Stimulated activated naive CD8-positive, alpha-beta T cell treated with anti-CD3 and anti-CD28 coated beads, Interleukin-15, Interleukin-2, amounts not matched to agents 100 U/mL and 50 U/mL, for 24 hours (primary cell): Measurements from ENCODE around the gene FAM229A.

Experiments
- ATAC-seq: fragments of 150-1000 bp; cut with Tn5 transposase; one replicate; pipeline ENCODE4 v1.10.0; 2021
- DNase-seq: peaks from one replicate; pipeline ENCODE4 v3.0.0; 2021

FAM229A gene

GRCh38 chr1:32349211-32349708, 13.0 kb downstream of the FAM229A start:
- ATAC-seq, result no peak
- DNase-seq, result no peak

- ATAC-seq (no peak), DNase-seq (no peak)
Observed at GRCh38 chr1:32346532-32347157, 15.6 kb downstream of the FAM229A start.

GRCh38 chr1:32345289-32345827, 16.9 kb downstream of the FAM229A start:
- DNase-seq, result no peak
- ATAC-seq, result no peak

DNA sequence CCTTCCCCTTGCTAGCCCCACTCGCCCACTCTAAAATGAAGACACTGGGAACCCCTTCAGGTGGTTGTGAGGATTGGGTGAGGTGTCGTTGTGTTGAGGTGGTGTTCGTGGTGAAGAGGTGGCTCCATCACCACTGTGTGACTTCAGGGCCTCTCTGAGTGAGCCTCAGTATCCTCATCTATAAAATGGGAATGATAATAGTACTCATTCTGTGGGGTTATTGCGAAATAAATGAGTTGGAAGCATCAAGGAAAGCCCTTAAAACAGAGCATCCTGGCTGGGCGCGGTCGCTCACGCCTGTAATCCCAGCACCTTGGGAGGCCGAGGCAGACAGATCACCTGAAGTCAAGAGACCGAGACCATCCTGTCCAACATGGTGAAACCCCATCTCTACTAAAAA, 19.6 kb downstream of the FAM229A start:
- no peak for ATAC-seq
- DNase-seq, result no peak

DNA sequence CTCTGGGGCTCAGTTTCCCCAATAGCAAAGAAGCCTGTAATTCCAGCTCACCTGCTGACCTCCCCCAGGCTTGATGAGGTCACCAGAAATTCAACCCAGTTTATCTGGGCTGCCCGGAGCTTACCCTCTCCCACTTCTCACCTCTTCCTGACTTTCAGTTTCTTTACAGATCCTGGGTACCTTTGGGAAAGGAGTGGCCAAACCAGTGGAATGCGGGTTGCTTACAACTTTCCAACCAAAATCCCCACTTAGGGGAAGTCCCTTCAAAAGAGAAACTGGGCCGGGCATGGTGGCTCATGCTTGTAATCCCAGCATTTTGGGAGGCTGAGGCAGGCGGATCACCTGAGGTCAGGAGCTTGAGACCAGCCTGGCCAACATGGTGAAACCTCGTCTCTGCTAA, 20.3 kb downstream of the FAM229A start:
- no peak for DNase-seq
- no peak for ATAC-seq

GRCh38 chr1:32341186-32341757, 21.0 kb downstream of the FAM229A start:
- no peak for ATAC-seq
- no peak for DNase-seq

DNA sequence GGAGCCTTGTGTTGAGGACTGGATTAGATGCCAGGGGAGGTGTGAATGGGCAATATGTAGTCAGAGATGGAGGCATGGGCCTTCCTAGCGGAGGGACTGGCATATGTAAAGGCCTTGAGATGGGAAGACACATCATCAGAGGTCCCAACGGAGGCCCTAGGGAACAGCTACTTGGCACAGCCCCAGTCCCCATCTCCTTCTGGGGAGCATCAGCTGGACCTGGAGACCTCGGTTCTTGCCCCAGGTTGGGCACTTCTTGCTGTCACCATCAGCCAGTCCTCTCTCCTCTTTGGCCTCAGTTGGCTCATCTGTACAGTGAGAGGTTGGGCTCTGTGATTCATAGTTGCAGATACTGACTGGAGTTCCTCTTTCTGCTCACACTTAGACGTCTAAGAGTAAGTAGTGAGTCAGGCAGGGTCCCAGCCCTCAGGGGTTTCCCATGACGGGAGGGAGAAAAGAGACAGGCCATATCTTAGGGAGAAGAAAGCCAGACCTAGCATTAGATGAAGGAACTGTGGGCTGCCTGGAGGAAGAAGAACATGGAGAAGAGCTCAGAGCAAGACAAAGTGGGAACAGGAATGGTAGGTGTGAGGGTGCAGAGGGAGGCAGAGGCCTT, 22.8 kb downstream of the FAM229A start:
- DNase-seq (peak; percentile 52), ATAC-seq (peak; percentile 74)

DNA sequence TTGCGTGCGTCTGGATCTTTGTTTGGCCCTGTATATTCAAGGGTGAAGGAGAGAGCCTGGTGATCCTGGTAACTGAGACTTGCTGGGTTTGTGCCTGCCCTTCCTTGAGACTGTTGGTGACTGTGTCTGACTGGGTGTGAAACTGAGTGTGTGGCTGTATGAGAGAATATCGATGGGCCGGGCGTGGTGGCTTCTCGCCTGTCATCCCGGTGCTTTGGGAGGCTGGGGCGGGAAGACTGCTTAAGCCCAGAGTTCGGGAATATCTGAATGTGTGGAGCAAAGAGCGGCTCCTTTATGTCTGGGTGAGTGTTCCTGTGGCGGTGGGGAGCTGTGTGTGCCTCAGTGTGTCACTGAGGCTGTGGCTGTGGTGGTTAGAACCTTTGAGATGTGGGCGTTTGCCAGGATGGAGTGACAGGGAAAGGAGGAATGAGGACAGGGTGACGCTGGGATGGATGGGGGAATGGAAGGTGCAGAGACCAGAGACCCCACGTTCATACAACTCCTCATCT, 23.6 kb downstream of the FAM229A start:
- DNase-seq, result no peak

GRCh38 chr1:32337855-32338636, 24.2 kb downstream of the FAM229A start:
- DNase-seq (peak; percentile 40), ATAC-seq (peak; percentile 15)

More for the DNA sequence above, 23.6 kb downstream of the FAM229A start:
- ATAC-seq, result no peak

- peak; percentile 67 for ATAC-seq
- DNase-seq, result peak; percentile 80
Observed at GRCh38 chr1:32336963-32337675, 25.2 kb downstream of the FAM229A start.

DNA sequence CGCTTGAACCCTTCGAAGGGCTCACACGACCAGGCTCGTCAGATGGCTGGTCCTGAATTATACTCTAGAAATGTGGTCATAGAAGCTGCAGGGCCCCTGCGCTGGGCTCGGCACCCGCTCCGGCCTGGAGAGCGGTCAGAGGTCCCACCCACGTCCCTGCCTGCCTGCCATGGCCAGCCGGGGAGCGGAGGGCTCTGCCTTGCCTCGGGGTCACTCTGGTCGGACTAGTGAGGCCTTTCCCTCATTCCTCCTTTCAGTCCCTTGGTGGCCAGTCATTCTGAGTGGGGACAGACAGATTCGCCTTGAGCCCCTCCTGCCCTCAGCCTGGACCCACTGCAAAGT, 25.7 kb downstream of the FAM229A start:
- DNase-seq (no peak), ATAC-seq (no peak)

- peak; percentile 28 for ATAC-seq
Observed at GRCh38 chr1:32335790-32336590, 26.3 kb downstream of the FAM229A start, which contains the start of gene MARCKSL1. Gene MARCKSL1, minus strand, starts transcription at chr1:32336233. Its CDS starts 200 bp downstream, at chr1:32336033.

DNA sequence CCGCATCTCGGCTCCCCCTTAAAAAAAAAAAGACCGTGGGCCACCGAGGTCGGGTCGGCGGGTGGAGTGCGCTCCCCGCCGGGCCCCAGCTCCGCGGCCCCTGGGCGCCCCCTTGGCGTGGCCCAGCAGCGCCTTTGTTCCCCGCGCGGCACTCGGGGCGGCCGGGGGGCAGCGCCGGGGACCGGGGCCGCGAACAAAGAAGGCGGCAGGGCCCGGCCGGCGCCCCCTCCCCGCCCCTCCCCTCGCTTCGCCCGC, 26.8 kb downstream of the FAM229A start:
- DNase-seq (no peak), ATAC-seq (peak; percentile 0)

More at GRCh38 chr1:32335790-32336590, 26.3 kb downstream of the FAM229A start, which contains the start of gene MARCKSL1:
- peak; percentile 89 for DNase-seq

DNA sequence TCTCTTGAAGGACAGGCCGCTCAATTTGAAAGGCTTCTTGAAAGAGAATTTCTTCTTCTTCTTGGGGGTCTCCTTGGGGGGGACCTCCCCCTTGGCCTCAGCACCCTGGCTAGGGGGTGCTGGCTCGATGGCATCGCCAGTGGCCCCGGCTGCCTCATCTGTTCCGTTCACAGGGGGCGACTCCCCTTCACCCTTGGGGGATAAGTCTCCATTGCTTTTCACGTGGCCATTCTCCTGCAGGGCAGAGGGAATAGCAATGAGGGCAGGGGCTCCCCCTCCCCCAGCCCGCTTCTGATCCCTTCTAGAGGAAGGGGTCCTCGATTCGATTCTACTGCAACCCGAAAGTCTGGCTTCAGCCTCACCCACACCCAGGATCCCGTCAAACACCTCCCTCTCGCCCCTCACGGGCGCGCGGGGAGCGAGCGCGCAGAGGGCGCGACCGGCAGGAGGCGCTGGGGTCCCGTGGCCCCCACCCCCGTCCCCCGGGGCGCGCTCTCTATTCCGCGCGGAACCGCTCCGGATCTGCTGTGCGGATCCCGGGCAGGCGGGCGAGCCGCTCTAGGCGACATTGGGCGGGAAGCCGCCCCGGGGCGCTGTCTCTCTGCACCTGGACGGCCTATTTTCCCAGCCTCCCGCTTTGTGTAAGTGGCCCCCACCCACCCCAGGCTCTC, 27.3 kb downstream of the FAM229A start:
- DNase-seq (peak; percentile 70), ATAC-seq (peak; percentile 14)

- DNase-seq (no peak), ATAC-seq (no peak)
Observed at GRCh38 chr1:32334274-32334861, 27.9 kb downstream of the FAM229A start.

DNA sequence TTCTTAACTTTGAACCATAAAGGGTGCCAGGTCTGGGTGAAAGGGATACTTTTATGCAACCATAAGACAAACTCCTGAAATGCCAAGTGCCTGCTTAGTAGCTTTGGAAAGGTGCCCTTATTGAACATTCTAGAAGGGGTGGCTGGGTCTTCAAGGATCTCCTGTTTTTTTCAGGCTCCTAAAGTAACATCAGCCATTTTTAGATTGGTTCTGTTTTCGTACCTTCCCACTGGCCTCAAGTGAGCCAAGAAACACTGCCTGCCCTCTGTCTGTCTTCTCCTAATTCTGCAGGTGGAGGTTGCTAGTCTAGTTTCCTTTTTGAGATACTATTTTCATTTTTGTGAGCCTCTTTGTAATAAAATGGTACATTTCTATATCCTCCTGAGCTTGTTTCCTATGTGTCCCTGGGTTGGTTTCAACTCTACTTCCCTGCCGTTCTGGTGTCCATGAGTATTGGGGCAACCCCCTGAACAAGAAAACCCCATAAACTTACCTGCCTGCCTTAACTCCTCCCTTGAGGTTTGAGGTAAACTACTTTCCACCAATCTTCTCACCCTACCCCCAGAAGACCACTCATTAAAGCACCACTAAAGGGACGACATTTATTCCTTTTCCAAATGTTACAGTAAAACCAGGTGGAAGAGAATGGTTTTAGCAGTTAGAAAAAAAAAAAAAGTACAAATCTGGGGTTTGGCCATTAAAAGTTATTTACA, 28.9 kb downstream of the FAM229A start:
- ATAC-seq (no peak), DNase-seq (no peak)

DNA sequence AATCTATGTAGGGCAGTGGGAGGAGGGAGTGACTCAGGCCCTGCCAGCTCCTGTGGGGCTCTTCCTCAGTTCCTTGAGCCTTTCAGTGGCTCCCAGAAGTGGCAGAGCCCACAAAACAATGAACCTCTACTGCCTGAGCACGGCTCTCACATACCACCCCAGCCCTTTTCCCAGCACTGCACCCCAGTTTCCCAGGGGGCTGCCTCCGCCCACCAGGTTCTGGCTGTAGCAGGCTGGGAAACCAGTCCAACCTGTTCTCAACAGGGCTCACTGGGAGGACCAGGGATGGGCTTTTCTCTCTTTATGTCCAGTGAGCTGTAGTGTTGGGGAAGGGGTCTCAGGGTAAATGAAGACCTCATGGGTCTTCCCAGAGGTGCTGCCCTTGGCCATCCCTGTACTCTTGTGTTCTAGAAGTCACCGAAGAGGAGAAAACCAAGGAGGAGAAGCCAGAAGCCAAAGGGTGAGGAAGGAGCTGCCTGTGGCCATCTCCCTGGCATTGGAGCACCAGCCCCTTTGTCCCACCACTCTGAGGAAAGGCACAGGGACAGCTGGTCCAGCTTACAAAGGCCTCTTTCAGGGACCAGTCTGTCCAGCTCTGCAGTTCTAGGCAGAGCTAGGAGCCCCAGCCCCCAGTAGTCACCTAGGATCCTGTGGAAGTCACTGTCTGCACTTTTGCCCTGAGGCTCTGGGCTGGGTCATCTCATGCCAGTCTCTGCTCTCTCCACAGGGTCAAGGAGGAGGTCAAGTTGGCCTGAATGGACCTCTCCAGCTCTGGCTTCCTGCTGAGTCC, 29.8 kb downstream of the FAM229A start:
- DNase-seq, result no peak
- no peak for ATAC-seq

DNA sequence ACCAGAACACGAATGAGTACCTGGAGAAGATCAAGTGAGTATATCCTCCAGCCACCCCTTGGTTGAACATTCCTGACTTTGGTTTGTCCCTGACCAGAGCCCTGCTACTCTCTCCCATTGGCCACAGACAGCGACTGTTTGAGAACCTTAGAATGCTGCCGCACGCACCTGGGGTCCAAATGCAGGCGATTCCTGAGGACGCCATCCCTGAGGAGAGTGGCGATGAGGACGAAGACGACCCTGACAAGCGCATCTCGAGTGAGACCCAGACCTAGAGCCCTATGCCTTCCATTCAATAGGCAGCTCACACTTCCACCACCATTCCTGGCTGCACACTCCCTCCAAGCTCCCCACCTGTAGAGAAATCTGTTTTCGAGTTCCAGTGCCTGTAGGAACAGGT, 30.7 kb downstream of the FAM229A start:
- no peak for ATAC-seq

More for the DNA sequence above, 30.7 kb downstream of the FAM229A start:
- DNase-seq, result no peak
